ENCODE results near the gene ANKRD6.

Gene ANKRD6

DNA sequence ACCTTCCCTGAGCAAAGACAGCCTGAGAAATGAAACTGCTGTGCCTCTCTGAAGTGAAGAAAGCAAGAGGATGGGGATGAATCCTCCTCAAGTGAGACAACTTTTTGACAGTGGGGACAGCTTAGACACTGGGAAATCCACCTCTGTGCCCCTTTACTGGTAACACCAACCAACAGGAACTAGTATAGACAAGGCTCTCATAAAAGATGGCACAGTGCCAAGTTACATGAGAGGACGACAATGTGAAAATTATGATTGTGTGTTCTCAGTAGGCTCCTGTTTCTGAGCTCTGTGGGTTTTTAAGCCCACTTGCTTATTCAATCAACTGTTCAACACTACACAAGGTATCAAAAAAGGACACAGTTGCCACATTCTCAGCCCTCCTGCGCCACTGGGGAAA is 247.2 kb downstream of the ANKRD6 start:
- peaks cover 93% of the 10 kb centered on the region for H3K36me3 ChIP-seq (ENCODE audit: insufficient read depth, low read length)
- TF ChIP-seq FOXP2 (optimal IDR thresholded peaks at IDR 0.05; ENCODE audit: control extremely low read depth, extremely low read length, insufficient read depth) (no peak), POLR2AphosphoS5 (IDR thresholded peaks at IDR 0.05; ENCODE audit: borderline replicate concordance, low read depth, low read length) (no peak), EZH2 (IDR thresholded peaks at IDR 0.05) (no peak)
- H3K27ac ChIP-seq = no peak overlapping the region
- no peak overlapping the region for H3K4me3 ChIP-seq
- no peak for DNase-seq (ENCODE audit: low read depth, low spot score)
- no peaks in the 10 kb centered on the region for H3K9me3 ChIP-seq (ENCODE audit: low read depth, low read length)
- no peak overlapping the region for H3K9ac ChIP-seq (ENCODE audit: insufficient read length)

DNA sequence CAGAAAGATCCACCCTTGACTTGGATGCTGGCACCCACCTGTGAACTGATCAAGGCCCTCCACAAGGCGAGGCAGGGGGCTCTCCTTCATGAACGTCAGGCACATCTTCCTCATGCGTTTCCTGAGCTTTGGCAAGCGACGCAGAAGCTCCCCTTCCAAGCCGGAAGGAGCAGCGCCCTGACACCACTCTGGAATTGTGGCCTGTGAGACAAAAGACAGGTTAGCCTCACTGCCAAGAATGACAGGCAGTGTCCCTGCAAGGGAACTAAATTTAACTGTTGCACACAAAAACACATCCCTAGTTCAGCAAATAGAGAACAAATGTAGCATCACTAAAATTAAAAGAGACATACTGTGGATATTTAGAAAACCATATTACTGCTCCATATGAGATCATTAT is 247.6 kb downstream of the ANKRD6 start:
- DNase-seq (ENCODE audit: low read depth, low spot score) = no peak
- TF ChIP-seq POLR2AphosphoS5 (IDR thresholded peaks at IDR 0.05; ENCODE audit: borderline replicate concordance, low read depth, low read length) (no peak), EZH2 (IDR thresholded peaks at IDR 0.05) (no peak), FOXP2 (optimal IDR thresholded peaks at IDR 0.05; ENCODE audit: control extremely low read depth, extremely low read length, insufficient read depth) (no peak)
- no peak overlapping the region for H3K4me3 ChIP-seq
- H3K9ac ChIP-seq (ENCODE audit: insufficient read length) = no peak overlapping the region
- H3K36me3 ChIP-seq (ENCODE audit: insufficient read depth, low read length) = peaks cover 93% of the 10 kb centered on the region
- no peaks in the 10 kb centered on the region for H3K9me3 ChIP-seq (ENCODE audit: low read depth, low read length)
- H3K27ac ChIP-seq = no peak overlapping the region

DNA sequence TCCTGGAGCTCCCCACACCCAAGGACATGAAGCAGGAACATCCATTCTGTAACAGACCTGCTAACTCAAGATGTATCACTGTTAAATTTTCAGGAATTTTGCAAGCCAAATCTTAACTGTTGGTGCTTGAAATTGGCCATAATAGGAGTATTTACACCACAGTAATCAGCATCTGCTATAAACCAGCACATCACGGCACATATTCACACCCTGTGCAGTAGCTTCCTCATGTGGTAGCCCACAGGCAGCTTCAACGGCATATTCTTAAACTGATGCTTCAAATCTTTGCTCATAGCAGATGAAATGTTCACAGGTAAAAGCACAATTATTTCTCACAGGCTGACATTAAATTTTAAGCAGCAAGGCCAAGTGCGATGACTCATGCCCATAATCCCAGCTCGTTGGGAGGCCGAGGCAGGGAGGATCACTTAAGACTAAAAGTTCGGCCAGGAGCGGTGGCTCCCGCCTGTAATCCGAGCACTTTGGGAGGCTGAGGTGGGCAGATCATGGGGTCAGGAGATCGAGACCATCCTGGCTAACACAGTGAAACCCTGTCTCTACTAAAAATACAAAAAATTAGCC is 249.1 kb downstream of the ANKRD6 start:
- no peak for DNase-seq (ENCODE audit: low read depth, low spot score)
- Histone ChIP-seq H3K36me3 (ENCODE audit: insufficient read depth, low read length) (peaks cover 91% of the 10 kb centered on the region), H3K9ac (ENCODE audit: insufficient read length) (no peak overlapping the region), H3K27ac (no peak overlapping the region), H3K4me3 (no peak overlapping the region), H3K9me3 (ENCODE audit: low read depth, low read length) (no peaks in the 10 kb centered on the region)
- no peak for TF ChIP-seq EZH2 (IDR thresholded peaks at IDR 0.05)
- TF ChIP-seq FOXP2 (optimal IDR thresholded peaks at IDR 0.05; ENCODE audit: control extremely low read depth, extremely low read length, insufficient read depth) = no peak
- TF ChIP-seq POLR2AphosphoS5 (IDR thresholded peaks at IDR 0.05; ENCODE audit: borderline replicate concordance, low read depth, low read length) = no peak

DNA sequence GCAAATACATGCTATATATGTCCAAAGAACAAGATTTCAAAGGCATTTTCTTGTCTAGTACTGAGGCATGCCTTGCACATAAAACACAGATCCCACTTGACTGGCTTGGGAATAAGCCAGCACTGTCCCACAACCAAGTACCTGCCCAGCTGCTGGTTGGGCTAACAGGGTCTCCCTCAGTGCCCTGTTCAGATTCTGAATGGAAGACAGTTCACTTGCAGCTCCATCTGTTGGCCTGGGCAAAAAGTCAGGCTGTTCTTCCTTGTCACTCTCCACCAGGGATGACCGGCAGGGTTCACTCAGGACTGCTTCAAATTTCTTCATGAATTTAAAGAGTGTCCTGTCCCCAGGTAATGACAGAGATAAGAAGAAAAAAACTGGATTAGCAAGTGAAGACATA is 250.0 kb downstream of the ANKRD6 start:
- H3K4me3 ChIP-seq = no peak overlapping the region
- TF ChIP-seq EZH2 (IDR thresholded peaks at IDR 0.05) (no peak), FOXP2 (optimal IDR thresholded peaks at IDR 0.05; ENCODE audit: control extremely low read depth, extremely low read length, insufficient read depth) (no peak), POLR2AphosphoS5 (IDR thresholded peaks at IDR 0.05; ENCODE audit: borderline replicate concordance, low read depth, low read length) (no peak)
- no peak overlapping the region for H3K27ac ChIP-seq
- no peak for DNase-seq (ENCODE audit: low read depth, low spot score)
- H3K9me3 ChIP-seq (ENCODE audit: low read depth, low read length) = no peaks in the 10 kb centered on the region
- no peak overlapping the region for H3K9ac ChIP-seq (ENCODE audit: insufficient read length)
- peaks cover 92% of the 10 kb centered on the region for H3K36me3 ChIP-seq (ENCODE audit: insufficient read depth, low read length)
